Uterine smooth muscle cell (primary cell): Measurements from ENCODE around the gene AUP1. TPM values are rescaled to one million over a fixed set of nuclear protein-coding genes. Genes with fewer than 3 reads are reported as not detected.

Source experiments
- total RNA-seq: library from RNA; depleted of rRNA; stranded (reverse); fragments of >200 nt; gene quantifications from 2 replicates; pipeline ENCODE4 v1.2.3, GENCODE V29; 2014

AUP1 gene
- 78.6 and 82.2 TPM in 2 replicates for total RNA-seq

GRCh38 chr2:74529357-74530238, at the start of gene AUP1, which contains the start of gene HTRA2:
Gene AUP1, minus strand, starts transcription at chr2:74529706. Its CDS starts 77 bp downstream, at chr2:74529629.
Gene HTRA2, plus strand, starts transcription at chr2:74529933. Its CDS starts 74 bp downstream, at chr2:74530007.

GRCh38 chr2:74553892-74554819, 24.6 kb upstream of the AUP1 start, which contains the start of the genes DOK1 and LOXL3:
Gene DOK1, plus strand, starts transcription at chr2:74554720. Its CDS starts 35 bp downstream, at chr2:74554755.
Gene LOXL3, minus strand, starts transcription at chr2:74553942. Its CDS starts 1,308 bp downstream, at chr2:74552634.

GRCh38 chr2:74525717-74526648, 3.5 kb downstream of the AUP1 start, which contains the start of gene DQX1:
Gene DQX1, minus strand, starts transcription at chr2:74526231. Its CDS starts 502 bp downstream, at chr2:74525729.

GRCh38 chr2:74514368-74515270, 14.9 kb downstream of the AUP1 start, which contains the start of gene TLX2:
Gene TLX2, plus strand, starts transcription at chr2:74514450. Its CDS starts 357 bp downstream, at chr2:74514807.

GRCh38 chr2:74507145-74507925, 22.2 kb downstream of the AUP1 start, which contains the start of gene PCGF1:
Gene PCGF1, minus strand, starts transcription at chr2:74507695. Its CDS starts 27 bp downstream, at chr2:74507668.

GRCh38 chr2:74499267-74499939, 30.1 kb downstream of the AUP1 start, which contains the start of gene LBX2:
Gene LBX2, minus strand, starts transcription at chr2:74499603. Its CDS starts 66 bp downstream, at chr2:74499537.

GRCh38 chr2:74482801-74483674, 46.5 kb downstream of the AUP1 start, which contains the start of the genes CCDC142 and TTC31:
Gene CCDC142, minus strand, starts transcription at chr2:74482998. Its CDS starts 161 bp downstream, at chr2:74482837.
Gene TTC31, plus strand, starts transcription at chr2:74483081. Its CDS starts 15 bp downstream, at chr2:74483096.

Other genes starting within 250 kb of the AUP1 start
- gene SLC4A5, start 186.3 kb downstream of the AUP1 start, total RNA-seq, result 0.25 and 0.44 TPM in 2 replicates
- gene DCTN1, start 149.4 kb downstream of the AUP1 start, total RNA-seq, result 196 and 294 TPM in 2 replicates
- gene C2orf81, start 108.1 kb downstream of the AUP1 start, total RNA-seq, result 1.00 and 1.4 TPM in 2 replicates
- 51.6 and 103 TPM in 2 replicates for gene WDR54, start 108.0 kb downstream of the AUP1 start, total RNA-seq
- gene RTKN, start 87.8 kb downstream of the AUP1 start, total RNA-seq, result 12.9 and 14.6 TPM in 2 replicates
- gene INO80B, start 74.6 kb downstream of the AUP1 start, total RNA-seq, result 10.7 and 15.2 TPM in 2 replicates
- gene WBP1, start 71.3 kb downstream of the AUP1 start, total RNA-seq, result 20.9 and 41.9 TPM in 2 replicates
- 68.3 and 86.0 TPM in 2 replicates for gene MOGS, start 64.3 kb downstream of the AUP1 start, total RNA-seq
- gene MRPL53, start 57.0 kb downstream of the AUP1 start, total RNA-seq, result 26.2 and 35.7 TPM in 2 replicates
- gene CCDC142, start 46.7 kb downstream of the AUP1 start, total RNA-seq, result 23.0 and 24.2 TPM in 2 replicates
- 24.4 and 26.9 TPM in 2 replicates for gene TTC31, start 46.6 kb downstream of the AUP1 start, total RNA-seq
- 1.4 and 2.0 TPM in 2 replicates for gene LBX2, start 30.1 kb downstream of the AUP1 start, total RNA-seq
- 27.1 and 29.6 TPM in 2 replicates for gene PCGF1, start 22.0 kb downstream of the AUP1 start, total RNA-seq
- not detected in 2 replicates for gene TLX2, start 15.3 kb downstream of the AUP1 start, total RNA-seq
- gene DQX1, start 3.5 kb downstream of the AUP1 start, total RNA-seq, result 0.11 and 0.12 TPM in 2 replicates
- 43.6 and 51.2 TPM in 2 replicates for gene HTRA2, start 227 bp upstream of the AUP1 start, total RNA-seq
- 12.1 and 28.0 TPM in 2 replicates for gene LOXL3, start 24.2 kb upstream of the AUP1 start, total RNA-seq
- 24.6 and 35.0 TPM in 2 replicates for gene DOK1, start 25.0 kb upstream of the AUP1 start, total RNA-seq
- gene M1AP, start 118.6 kb upstream of the AUP1 start, total RNA-seq, result under 0.01 and 0.12 TPM in 2 replicates
- gene SEMA4F, start 124.5 kb upstream of the AUP1 start, total RNA-seq, result 10.0 and 12.4 TPM in 2 replicates